Measurements from ENCODE around the gene BSND.
"Not testable (repeated sequence)": the region's sequence is repeated elsewhere in the genome, so short reads cannot be mapped to it uniquely, and the experiment has no call there.

The BSND gene

GRCh38 chr1:54998677-54999076, at the start of gene BSND:
TSS of gene BSND (plus strand) at chr1:54998933. CDS start at chr1:54999187, 254 bp downstream.
- no peak for DNase-seq

- DNase-seq: no peak
Measured at GRCh38 chr1:54949053-54949452, 49.7 kb upstream of the BSND start.

- no peak for DNase-seq
Measured at GRCh38 chr1:54950006-54950368, 48.7 kb upstream of the BSND start.

- DNase-seq: peak; percentile 57 to 69
Measured at GRCh38 chr1:54950369-54951163, 48.2 kb upstream of the BSND start.

- no peak for DNase-seq
Measured at GRCh38 chr1:54951810-54952226, 46.9 kb upstream of the BSND start.

GRCh38 chr1:54952950-54953718, 45.6 kb upstream of the BSND start:
- no peak for DNase-seq

GRCh38 chr1:54953846-54954245, 44.9 kb upstream of the BSND start:
- no peak for DNase-seq

GRCh38 chr1:54955359-54955758, 43.4 kb upstream of the BSND start:
- DNase-seq: no peak

GRCh38 chr1:54956726-54957125, 42.0 kb upstream of the BSND start:
- DNase-seq: no peak

- no peak for DNase-seq
Measured at GRCh38 chr1:54959241-54959640, 39.5 kb upstream of the BSND start.

GRCh38 chr1:54962612-54963395, 35.9 kb upstream of the BSND start:
- no peak for DNase-seq

GRCh38 chr1:54963829-54964228, 34.9 kb upstream of the BSND start:
- DNase-seq: not testable (repeated sequence)

GRCh38 chr1:54965624-54966340, 33.0 kb upstream of the BSND start:
- DNase-seq: no peak

GRCh38 chr1:54967372-54967771, 31.4 kb upstream of the BSND start:
- DNase-seq: no peak

GRCh38 chr1:54968551-54968950, 30.2 kb upstream of the BSND start:
- DNase-seq: no peak

GRCh38 chr1:54969879-54970278, 28.9 kb upstream of the BSND start:
- DNase-seq: no peak

GRCh38 chr1:54970901-54971300, 27.8 kb upstream of the BSND start:
- no peak for DNase-seq

- no peak for DNase-seq
Measured at GRCh38 chr1:54971317-54971791, 27.4 kb upstream of the BSND start.

- no peak for DNase-seq
Measured at GRCh38 chr1:54972436-54972835, 26.3 kb upstream of the BSND start.

GRCh38 chr1:54973205-54973921, 25.4 kb upstream of the BSND start:
- peak; percentile 36 to 68 for DNase-seq

- peak; percentile 38 to 81 for DNase-seq
Measured at GRCh38 chr1:54975356-54976108, 23.2 kb upstream of the BSND start.
